Testis (tissue), 2 donors: ENCODE measurements around the gene SRR.

Experiments
- POLR2A ChIP-seq: fragments of 450-650 bp; IDR thresholded peaks from one replicate; pipeline ENCODE4 v1.6.1; 2017; ENCODE audit warnings: antibody characterized with exemption, mild to moderate bottlenecking, moderate library complexity
- TF ChIP-seq, protein P1 (sequence below), 3 experiments: fragments of 450-650 bp in 2 of 3; fragments of 200-600 bp in 1 of 3; sonication (generic) in 1 of 3; IDR thresholded peaks; one replicate each; pipeline ENCODE4 v1.5.1; 2016 to 2019; ENCODE audit warnings: antibody characterized with exemption in 3 of 3, mild to moderate bottlenecking in 2 of 3, moderate library complexity in 1 of 3

DNA sequence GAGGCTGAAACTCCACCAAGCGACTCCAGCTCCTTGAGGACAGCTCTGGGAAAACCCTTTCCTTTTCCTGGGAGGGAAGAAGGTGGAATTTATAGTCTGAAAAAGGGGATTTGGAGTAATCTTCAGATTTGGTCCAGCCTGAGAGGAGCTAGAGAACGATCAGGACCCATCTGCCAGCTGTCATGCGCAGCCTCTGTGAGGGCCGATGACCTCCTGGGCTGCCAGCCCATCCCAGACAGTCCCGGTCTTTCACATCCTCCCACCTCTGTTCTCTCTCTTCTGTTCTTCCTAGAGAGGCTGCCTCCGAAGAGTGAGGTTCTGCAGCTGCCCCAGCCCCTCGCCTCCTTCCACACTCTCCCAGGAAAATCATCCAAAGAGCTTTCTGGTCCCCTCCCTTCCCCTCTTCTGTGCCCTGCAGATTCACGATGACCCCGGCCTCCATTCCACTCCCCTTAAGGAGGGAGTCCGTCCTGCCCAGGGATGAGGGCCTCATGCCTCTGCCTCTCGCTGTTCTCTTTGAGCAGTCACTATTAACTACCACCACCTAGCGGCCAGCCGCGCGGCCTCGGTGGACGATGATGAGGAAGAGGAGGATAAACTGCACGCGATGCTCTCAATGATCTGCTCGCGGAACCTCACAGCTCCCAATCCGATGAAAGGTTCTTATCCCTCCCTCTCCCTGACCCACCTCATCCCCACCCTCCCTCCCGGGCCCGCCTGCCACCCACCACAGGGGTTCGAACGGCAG, 63.2 kb downstream of the SRR start:
- TF ChIP-seq POLR2A, result no peak
- TF ChIP-seq, protein P1, sequence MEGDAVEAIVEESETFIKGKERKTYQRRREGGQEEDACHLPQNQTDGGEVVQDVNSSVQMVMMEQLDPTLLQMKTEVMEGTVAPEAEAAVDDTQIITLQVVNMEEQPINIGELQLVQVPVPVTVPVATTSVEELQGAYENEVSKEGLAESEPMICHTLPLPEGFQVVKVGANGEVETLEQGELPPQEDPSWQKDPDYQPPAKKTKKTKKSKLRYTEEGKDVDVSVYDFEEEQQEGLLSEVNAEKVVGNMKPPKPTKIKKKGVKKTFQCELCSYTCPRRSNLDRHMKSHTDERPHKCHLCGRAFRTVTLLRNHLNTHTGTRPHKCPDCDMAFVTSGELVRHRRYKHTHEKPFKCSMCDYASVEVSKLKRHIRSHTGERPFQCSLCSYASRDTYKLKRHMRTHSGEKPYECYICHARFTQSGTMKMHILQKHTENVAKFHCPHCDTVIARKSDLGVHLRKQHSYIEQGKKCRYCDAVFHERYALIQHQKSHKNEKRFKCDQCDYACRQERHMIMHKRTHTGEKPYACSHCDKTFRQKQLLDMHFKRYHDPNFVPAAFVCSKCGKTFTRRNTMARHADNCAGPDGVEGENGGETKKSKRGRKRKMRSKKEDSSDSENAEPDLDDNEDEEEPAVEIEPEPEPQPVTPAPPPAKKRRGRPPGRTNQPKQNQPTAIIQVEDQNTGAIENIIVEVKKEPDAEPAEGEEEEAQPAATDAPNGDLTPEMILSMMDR (IDR thresholded peaks at IDR 0.05), result no peak
